Measurements from ENCODE around the gene GAB4. TPM values are rescaled to one million over a fixed set of nuclear protein-coding genes. Genes with fewer than 3 reads are reported as not detected.
"Not testable (repeated sequence)": the region's sequence is repeated elsewhere in the genome, so short reads cannot be mapped to it uniquely, and the experiment has no call there.

The GAB4 gene
- total RNA-seq, 4 donors from 2014 or later = not detected

DNA sequence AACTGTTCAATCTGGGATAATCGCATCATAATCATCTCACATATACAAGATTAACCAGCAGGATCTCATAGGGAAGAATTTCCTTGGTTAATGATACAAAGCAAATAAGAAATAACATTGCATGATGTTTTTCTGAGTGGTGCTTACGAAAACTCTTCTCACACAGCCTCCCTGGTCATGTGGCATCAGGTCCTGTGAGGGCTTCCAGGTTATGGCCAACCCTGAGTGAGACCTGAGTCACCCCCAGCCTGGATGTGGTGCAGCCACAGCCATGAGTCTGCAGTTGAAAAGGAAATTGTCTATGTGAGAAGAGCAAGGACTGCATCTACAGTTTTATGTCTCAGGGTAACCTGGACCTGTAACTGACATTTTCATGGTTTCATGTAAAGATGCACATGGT is 92.3 kb downstream of the GAB4 start:
- Histone ChIP-seq H3K9me3 (no peaks in the 10 kb centered on the region), H3K27me3 (peaks cover 0 to 67% (median 2%) of the 10 kb centered on the region in 4 donors), H3K4me1 (no peaks in the 10 kb centered on the region), H3K36me3 (no peaks in the 10 kb centered on the region), H3K27ac (replicated peaks in 1 of 4) (no peak overlapping the region), H3K4me3 (no peak overlapping the region)
- intact Hi-C loops (cut with DNase I) = loop anchor here (5.0 to 10.0 kb wide), 2 partner anchors 142 to 579 kb away; no protein-coding TSS in a partner anchor
- DNase-seq (ENCODE audit: extremely low spot score) = no peak
- TF ChIP-seq EP300 (IDR thresholded peaks at IDR 0.05) (no peak), CTCF (IDR thresholded peaks at IDR 0.05) (no peak), POLR2A (IDR thresholded peaks at IDR 0.05; ENCODE audit: low read depth) (no peak), POLR2AphosphoS5 (IDR thresholded peaks at IDR 0.05) (no peak)
- 62% methylated on average over 2 of the region's 2 CpGs for WGBS

DNA sequence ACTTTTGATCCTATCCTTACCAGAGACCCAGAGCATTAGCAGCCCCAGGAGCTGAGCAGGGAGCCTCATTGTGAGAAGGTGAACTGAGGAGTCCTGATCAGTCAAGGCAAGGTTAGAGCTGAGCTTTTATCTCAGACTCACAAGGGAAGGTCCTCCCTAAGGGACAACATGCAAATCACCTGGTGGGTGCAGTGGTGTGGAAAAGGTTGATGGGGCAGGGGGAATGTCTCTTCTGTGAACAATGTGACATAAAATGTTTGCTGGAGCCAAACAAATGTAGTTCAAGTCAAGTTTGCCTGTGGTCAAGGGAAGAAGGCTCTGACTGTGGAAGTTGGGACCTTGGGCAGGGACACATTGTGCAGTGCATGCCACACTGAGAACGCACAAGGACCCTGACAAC is 93.1 kb downstream of the GAB4 start:
- H3K4me3 ChIP-seq; H3K9me3 ChIP-seq; H3K27ac ChIP-seq (replicated peaks in 1 of 4); H3K4me1 ChIP-seq; DNase-seq (ENCODE audit: extremely low spot score); H3K36me3 ChIP-seq: not testable (repeated sequence)
- intact Hi-C loops (cut with DNase I) = loop anchor here (5.0 to 10.0 kb wide), 2 partner anchors 142 to 580 kb away; no protein-coding TSS in a partner anchor
- 80% methylated on average over 1 of the region's 1 CpG for WGBS
- H3K27me3 ChIP-seq = peaks cover 0 to 59% (median 2%) of the 10 kb centered on the region in 4 donors

DNA sequence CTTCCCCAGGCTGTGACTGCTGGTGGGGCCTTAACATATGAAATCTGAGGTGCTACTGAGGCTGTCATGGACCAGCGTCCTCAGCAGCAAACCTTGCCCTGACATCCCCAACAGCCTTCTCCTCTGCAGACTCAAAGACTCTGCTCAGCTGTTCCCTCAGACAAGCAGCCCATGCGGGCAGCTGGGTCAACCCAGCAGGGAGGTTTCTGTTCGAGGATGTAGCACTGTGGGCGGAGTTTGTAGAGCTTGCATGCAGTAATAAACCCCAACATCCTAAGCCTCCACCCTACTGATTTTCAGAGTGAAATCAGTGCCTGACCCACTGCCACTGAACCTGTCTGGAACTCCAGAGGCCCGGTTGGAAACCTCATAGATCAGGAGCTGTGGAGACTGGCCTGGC is 94.0 kb downstream of the GAB4 start:
- no peaks in the 10 kb centered on the region for H3K36me3 ChIP-seq
- no peak for TF ChIP-seq POLR2A (IDR thresholded peaks at IDR 0.05; ENCODE audit: low read depth)
- TF ChIP-seq CTCF (IDR thresholded peaks at IDR 0.05) = no peak
- no peak for TF ChIP-seq EP300 (IDR thresholded peaks at IDR 0.05)
- TF ChIP-seq POLR2AphosphoS5 (IDR thresholded peaks at IDR 0.05) = no peak
- H3K27me3 ChIP-seq = peaks cover 0 to 53% (median 2%) of the 10 kb centered on the region in 4 donors
- no peaks in the 10 kb centered on the region for H3K9me3 ChIP-seq
- no peak overlapping the region for H3K27ac ChIP-seq (replicated peaks in 1 of 4)
- 25% methylated on average over 3 of the region's 5 CpGs for WGBS
- DNase-seq (ENCODE audit: extremely low spot score) = no peak
- intact Hi-C loops (cut with DNase I) = loop anchor here (10.0 kb wide), 1 partner anchor 581 kb away; no protein-coding TSS in a partner anchor
- H3K4me1 ChIP-seq = no peaks in the 10 kb centered on the region
- H3K4me3 ChIP-seq = no peak overlapping the region

DNA sequence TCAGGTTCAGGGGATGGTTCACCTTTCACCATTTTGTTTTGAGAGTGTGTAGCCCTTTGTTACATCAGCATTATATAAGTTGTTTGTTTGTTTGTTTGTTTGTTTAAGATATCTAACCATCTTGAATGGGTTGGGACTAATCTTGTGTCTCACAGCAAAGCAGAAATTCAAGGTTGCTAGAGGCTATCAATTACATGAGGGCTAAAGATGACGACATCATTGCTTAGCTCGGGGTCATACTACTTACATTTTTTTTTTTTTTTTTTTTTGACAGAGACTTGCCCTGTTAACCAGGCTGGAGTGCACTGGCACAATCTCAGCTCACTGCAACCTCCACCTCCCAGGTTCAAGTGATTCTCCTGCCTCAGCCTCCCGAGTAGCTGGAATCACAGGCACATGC is 95.7 kb downstream of the GAB4 start:
- H3K36me3 ChIP-seq = no peaks in the 10 kb centered on the region
- intact Hi-C loops (cut with DNase I) = loop anchor here (10.0 kb wide), 1 partner anchor 583 kb away; no protein-coding TSS in a partner anchor

More for the DNA sequence above, 95.7 kb downstream of the GAB4 start:
- Histone ChIP-seq H3K27me3 (peaks cover 0 to 38% (median under 1%) of the 10 kb centered on the region in 4 donors), H3K4me1 (no peaks in the 10 kb centered on the region), H3K4me3 (no peak overlapping the region), H3K27ac (replicated peaks in 1 of 4) (no peak overlapping the region), H3K9me3 (no peaks in the 10 kb centered on the region)
- DNase-seq (ENCODE audit: extremely low spot score) = no peak
- WGBS = 72% methylated on average over 3 of the region's 3 CpGs
- TF ChIP-seq POLR2AphosphoS5 (IDR thresholded peaks at IDR 0.05) = no peak

Other genes with a start within 250 kb of the GAB4 start
- not detected for gene XKR3, start 182.8 kb downstream of the GAB4 start, total RNA-seq
- 10 to 100 TPM in 3 of 4 donors, 1 to 10 TPM in 1; 8.7 to 16.2 (median 14.0) TPM for gene IL17RA, start 76.8 kb upstream of the GAB4 start, total RNA-seq
- gene TMEM121B, start 113.1 kb upstream of the GAB4 start, total RNA-seq = under 1 TPM; 0.32 to 0.50 (median 0.41) TPM
- 10 to 100 TPM; 29.9 to 45.1 (median 38.8) TPM for gene HDHD5, start 151.1 kb upstream of the GAB4 start, total RNA-seq
- gene ADA2, start 211.2 kb upstream of the GAB4 start, total RNA-seq = 10 to 100 TPM in 2 of 4 donors, 1 to 10 TPM in 2; 4.9 to 24.7 (median 9.2) TPM

Measured in esophagus muscularis mucosa (tissue), 4 donors.